Hematopoietic multipotent progenitor cell treated with erythropoietin and hydrocortisone succinate and interleukin-3 and kit ligand, for 4 days (in vitro differentiated cells): Measurements from ENCODE around the gene LRRC51.

Experiments used
- DNase-seq: peaks from one replicate; pipeline ENCODE4 v3.0.0-alpha.2; 2015

LRRC51 gene

GRCh38 chr11:72070491-72070890 is 10.2 kb upstream of the LRRC51 start:
- no peak for DNase-seq

GRCh38 chr11:72072348-72072747 is 8.3 kb upstream of the LRRC51 start:
- peak; percentile 25 for DNase-seq

- DNase-seq: peak; percentile 79
These were observed 5.5 kb upstream of the LRRC51 start for GRCh38 chr11:72075109-72075508.

- DNase-seq: no peak
These were observed 4.9 kb upstream of the LRRC51 start for GRCh38 chr11:72075756-72076155.

- no peak for DNase-seq
These were observed 2.2 kb upstream of the LRRC51 start for GRCh38 chr11:72078477-72078876.

- DNase-seq: no peak
These were observed 778 bp upstream of the LRRC51 start for GRCh38 chr11:72079819-72080325.

- DNase-seq: no peak
These were observed 564 bp downstream of the LRRC51 start for GRCh38 chr11:72081184-72081644.

- no peak for DNase-seq
These were observed 1.3 kb downstream of the LRRC51 start for GRCh38 chr11:72081821-72082453.

GRCh38 chr11:72083414-72083813 is 2.8 kb downstream of the LRRC51 start:
- DNase-seq: no peak

GRCh38 chr11:72084076-72084475 is 3.4 kb downstream of the LRRC51 start:
- no peak for DNase-seq

- DNase-seq: no peak
These were observed 4.3 kb downstream of the LRRC51 start for GRCh38 chr11:72084965-72085364.

- no peak for DNase-seq
These were observed 5.1 kb downstream of the LRRC51 start for GRCh38 chr11:72085621-72086351.

- DNase-seq: no peak
These were observed 7.6 kb downstream of the LRRC51 start for GRCh38 chr11:72088076-72088808.

- DNase-seq: peak; percentile 93
These were observed 10.6 kb downstream of the LRRC51 start for GRCh38 chr11:72091292-72091691.

GRCh38 chr11:72098741-72099140 is 18.1 kb downstream of the LRRC51 start:
- no peak for DNase-seq

- no peak for DNase-seq
These were observed 19.4 kb downstream of the LRRC51 start for GRCh38 chr11:72100009-72100408.

GRCh38 chr11:72100462-72100861 is 19.8 kb downstream of the LRRC51 start:
- DNase-seq: peak; percentile 97

GRCh38 chr11:72102162-72102561 is 21.5 kb downstream of the LRRC51 start:
- no peak for DNase-seq

- no peak for DNase-seq
These were observed 21.9 kb downstream of the LRRC51 start for GRCh38 chr11:72102631-72102945.

- peak; percentile 100 for DNase-seq
These were observed 22.5 kb downstream of the LRRC51 start, which contains the start of gene LAMTOR1 for GRCh38 chr11:72102946-72103753. LAMTOR1 (minus strand) TSS chr11:72103297; CDS start chr11:72103224, 73 bp downstream.

- DNase-seq: no peak
These were observed 23.1 kb downstream of the LRRC51 start for GRCh38 chr11:72103754-72104167.

- DNase-seq: no peak
These were observed 25.2 kb downstream of the LRRC51 start, which contains the start of gene TOMT for GRCh38 chr11:72105888-72106287. TOMT (plus strand) TSS chr11:72105924; CDS start chr11:72105952, 28 bp downstream.
